Measurements from ENCODE around the gene CDK10. TPM values are rescaled to one million over a fixed set of nuclear protein-coding genes. Genes with fewer than 3 reads are reported as not detected.

CDK10 gene
- total RNA-seq, 1 donor, result 12.7 TPM

DNA sequence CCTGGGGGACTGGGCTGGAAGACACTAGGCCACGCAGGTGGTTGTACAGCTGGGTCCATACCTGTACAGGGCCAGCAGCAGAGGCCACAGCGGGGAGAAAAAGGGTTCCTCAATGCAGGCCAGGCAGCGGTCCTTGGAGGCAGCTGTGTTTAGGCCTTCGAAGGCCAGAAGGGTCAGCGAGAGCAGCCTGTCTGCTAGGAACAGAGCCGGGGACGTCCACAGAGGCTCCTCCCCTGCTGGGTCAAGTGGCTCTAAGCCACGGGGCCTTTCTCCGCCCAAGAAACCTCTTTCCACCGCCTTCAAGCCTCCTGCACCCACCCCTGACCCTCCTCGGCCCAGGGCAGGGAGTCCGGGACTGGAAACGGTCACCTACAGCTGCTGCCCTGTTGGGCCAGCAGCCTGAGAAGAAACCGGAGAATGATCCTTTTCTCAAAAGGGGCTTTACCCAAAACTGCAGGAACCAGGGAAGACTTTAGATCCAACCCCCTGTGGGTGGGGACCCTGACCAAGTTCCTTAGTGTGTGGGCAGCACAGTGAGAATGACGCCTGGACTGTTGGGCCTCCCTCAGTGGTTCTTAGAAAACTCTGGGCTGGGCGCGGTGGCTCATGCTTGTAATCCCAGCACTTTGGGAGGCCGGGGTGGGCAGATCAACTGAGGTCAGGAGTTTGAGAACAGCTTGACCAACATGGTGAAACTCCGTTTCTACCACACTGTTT, 23.4 kb downstream of the CDK10 start:
- Histone ChIP-seq H3K4me1 (ENCODE audit: insufficient read depth, low read length) (peaks cover 23% of the 10 kb centered on the region), H3K4me3 (ENCODE audit: low read length) (no peak overlapping the region), H3K27me3 (ENCODE audit: insufficient read depth, low read length) (no peaks in the 10 kb centered on the region), H3K9me3 (ENCODE audit: low read depth, low read length) (no peaks in the 10 kb centered on the region)

DNA sequence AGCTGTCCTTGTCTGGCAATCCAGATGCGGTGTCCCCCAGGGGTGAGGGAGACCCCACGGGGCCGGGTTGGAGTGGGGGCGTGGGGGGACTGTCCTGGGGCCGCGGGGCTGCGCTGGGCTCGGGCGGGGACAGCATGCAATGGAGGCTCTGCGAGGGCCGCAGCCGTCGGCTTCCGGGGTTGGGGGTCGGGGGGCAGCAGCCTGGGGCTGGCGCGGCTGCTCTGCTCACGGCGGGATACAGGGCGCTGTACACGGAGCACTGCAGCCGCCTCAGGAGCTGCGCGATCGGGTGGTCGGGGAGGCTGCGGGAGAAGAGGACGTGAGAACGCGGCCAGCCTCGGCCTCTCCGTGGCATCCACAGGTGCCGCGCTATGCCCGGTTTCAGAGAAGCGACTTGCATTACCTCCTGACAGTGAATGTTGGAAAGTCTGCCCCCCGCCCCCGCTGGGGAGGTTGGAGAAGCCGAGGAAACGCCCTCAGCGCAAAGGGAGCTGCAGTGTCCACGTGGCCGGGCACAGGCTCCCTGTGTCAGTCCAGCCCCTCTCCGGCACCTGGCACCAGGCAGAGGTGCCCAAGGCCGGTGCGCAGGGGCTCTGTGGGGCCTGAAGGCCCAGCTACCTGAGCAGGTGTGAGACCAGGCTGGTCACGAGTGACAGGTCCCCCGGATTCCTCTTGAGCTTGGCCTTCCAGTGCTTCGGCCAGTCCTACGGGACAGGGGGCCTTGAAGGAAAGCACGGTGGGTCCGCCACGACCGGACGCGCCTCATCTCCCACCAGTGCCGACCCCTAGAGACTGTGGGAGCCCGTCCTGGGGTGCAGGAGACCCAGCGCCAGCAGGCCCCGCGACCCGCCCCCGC, 24.4 kb downstream of the CDK10 start:
- no peaks in the 10 kb centered on the region for H3K9me3 ChIP-seq (ENCODE audit: low read depth, low read length)
- no peaks in the 10 kb centered on the region for H3K27me3 ChIP-seq (ENCODE audit: insufficient read depth, low read length)
- H3K4me3 ChIP-seq (ENCODE audit: low read length), result no peak overlapping the region
- peaks cover 20% of the 10 kb centered on the region for H3K4me1 ChIP-seq (ENCODE audit: insufficient read depth, low read length)

DNA sequence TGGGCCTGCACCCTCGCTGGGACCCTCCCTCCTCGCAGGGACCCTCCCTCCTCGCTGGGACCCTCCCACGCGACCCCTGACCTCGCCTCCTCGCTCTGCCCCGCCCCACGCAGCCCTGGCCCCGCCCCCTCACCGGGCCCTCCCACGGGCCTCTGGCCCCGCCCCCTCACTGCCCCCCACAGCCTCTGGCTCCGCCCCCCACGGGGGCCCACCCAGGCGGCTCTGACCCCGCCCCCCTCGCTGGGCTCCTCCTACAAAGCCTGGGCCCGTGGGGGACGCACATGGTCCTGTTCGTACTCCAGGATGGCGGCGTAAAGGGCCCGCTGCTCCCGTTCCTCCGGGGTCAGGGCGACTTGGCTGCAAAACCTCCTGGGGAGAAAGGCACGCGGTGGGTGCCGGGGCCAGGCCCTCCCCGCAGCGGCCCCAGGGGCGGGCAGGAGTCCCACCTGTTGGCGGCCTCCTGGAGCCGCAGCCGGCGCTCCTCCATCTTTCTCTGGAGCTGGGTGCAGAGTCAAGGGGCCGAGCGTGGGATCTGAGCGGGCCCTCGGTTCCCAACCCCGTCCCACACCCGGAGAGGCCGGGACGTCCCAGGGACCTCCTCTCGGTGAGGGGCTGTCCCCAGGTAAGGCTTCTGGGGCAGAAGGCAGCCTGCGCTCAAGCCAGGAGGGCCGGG, 25.2 kb downstream of the CDK10 start:
- no peaks in the 10 kb centered on the region for H3K27me3 ChIP-seq (ENCODE audit: insufficient read depth, low read length)
- no peaks in the 10 kb centered on the region for H3K9me3 ChIP-seq (ENCODE audit: low read depth, low read length)
- H3K4me3 ChIP-seq (ENCODE audit: low read length), result peak overlapping the region; percentile 24
- H3K4me1 ChIP-seq (ENCODE audit: insufficient read depth, low read length), result peaks cover 13% of the 10 kb centered on the region

DNA sequence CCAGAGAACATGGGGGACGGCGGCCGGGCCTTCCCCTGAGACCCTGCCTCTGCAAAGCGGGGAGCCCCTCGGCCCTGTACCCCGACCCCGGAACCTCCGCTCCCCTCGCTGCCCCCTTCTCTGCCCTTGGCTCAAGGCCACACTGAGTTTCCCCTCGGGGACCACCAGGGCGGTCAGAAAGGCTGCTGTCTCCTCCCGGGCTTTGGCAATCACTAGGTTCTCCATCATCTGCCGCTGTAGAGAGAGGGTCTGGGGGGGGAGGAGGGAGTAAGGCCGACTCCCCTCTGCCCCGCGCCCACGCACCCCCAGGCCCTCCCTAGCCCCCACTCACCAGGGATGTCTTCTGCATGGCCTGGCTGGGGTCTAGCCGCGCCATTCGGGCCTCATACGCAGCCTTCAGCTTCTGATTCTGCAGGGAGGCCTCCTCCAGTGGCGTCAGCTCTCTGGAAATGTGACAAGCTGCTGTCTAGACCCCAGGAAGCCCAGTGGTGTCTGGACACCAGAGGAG, 25.8 kb downstream of the CDK10 start:
- Histone ChIP-seq H3K4me1 (ENCODE audit: insufficient read depth, low read length) (peaks cover 13% of the 10 kb centered on the region), H3K27me3 (ENCODE audit: insufficient read depth, low read length) (no peaks in the 10 kb centered on the region), H3K9me3 (ENCODE audit: low read depth, low read length) (no peaks in the 10 kb centered on the region), H3K4me3 (ENCODE audit: low read length) (peak overlapping the region; percentile 24)

DNA sequence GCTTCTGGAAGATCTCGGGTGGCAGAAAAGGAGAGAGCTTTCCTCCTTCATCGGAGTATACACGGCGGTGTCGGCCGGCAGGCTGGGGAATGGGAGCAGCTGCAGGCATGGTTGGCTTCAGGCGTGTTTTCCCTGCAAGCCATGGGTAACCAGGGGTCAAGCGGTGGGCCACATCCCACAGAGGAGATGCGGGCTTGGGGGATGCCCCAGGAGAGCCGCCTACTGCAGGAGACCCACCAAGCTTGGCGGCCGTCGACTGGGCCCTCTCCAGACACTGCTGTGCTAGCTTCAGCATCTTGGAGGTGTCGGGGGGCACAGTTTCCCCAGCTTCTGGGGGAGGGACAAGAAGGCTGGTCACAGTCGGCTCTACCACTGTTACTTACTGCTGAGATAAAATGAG, 30.0 kb downstream of the CDK10 start:
- peaks cover 43% of the 10 kb centered on the region for H3K4me1 ChIP-seq (ENCODE audit: insufficient read depth, low read length)
- H3K9me3 ChIP-seq (ENCODE audit: low read depth, low read length), result no peaks in the 10 kb centered on the region
- H3K4me3 ChIP-seq (ENCODE audit: low read length), result no peak overlapping the region
- H3K27me3 ChIP-seq (ENCODE audit: insufficient read depth, low read length), result no peaks in the 10 kb centered on the region

DNA sequence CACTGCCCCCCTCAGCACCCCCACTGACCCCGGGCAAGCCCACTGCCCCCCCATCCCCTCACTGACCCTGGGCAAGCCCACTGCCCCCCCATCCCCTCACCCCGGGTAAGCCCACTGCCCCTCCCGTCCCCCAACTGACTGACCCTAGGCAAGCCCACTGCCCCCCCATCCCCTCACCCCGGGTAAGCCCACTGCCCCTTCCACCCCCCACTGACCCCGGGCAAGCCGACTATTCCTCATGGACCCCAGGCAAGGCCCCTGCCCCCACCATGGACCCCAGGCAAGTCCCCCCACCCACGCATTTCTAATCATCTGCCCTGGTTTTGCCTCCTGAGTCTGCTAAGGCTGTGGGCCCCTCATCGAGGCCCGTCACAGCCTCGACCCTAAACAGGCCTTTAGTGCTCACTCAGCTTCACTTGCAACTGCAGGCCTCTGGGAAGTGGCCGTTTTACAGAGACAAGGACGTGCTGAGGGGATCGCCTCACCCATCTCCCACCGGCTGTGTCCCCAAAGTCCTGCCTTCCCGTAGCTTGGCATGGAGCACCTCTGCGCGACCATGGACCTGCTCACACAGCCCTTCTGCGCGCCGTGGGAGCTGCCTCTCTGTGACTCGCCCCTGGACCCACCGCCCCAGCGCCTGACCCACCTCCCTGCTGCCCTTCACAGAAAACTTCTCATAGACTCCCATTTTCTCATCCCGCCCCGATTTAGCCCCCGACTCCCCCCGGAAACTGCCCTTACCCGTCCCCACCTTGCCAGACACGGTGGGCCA, 30.6 kb downstream of the CDK10 start:
- peaks cover 39% of the 10 kb centered on the region for H3K4me1 ChIP-seq (ENCODE audit: insufficient read depth, low read length)
- H3K9me3 ChIP-seq (ENCODE audit: low read depth, low read length), result no peaks in the 10 kb centered on the region
- no peak overlapping the region for H3K4me3 ChIP-seq (ENCODE audit: low read length)
- H3K27me3 ChIP-seq (ENCODE audit: insufficient read depth, low read length), result no peaks in the 10 kb centered on the region

DNA sequence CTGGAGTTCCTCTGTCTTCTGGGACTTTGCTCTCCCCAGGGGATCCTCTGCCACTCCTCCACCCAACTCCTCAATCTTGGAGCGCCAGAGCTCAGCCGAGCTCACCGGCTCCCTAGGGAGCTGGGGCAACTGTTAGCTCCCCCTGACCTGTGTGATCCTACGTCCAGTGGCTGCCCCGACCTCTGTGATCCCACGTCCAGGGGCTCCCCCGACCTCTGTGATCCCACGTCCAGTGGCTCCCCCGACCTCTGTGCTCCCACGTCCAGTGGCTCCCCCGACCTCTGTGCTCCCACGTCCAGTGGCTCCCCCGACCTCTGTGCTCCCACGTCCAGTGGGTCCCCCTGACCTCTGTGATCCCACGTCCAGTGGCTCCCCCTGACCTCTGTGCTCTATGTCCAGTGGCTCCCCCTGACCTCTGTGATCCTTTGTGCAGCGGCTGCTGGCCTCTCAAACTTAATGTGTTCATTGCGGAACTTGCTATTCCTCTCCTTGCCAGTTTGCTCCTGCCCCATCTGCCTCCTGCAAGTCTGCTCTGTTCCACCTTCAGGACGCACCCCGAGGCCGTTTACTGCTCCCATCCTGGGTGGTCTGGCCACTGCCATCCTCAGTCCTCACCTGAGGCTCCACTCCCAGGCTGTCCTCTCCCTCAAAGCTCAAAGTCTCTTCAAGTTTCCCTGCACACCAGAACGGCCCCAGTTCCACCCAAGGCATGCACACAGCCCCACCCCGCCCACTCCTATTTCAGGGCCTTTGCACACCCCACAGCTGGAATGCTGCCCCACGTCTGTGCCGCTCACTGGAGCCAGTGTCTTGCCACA, 31.4 kb downstream of the CDK10 start:
- Histone ChIP-seq H3K27me3 (ENCODE audit: insufficient read depth, low read length) (no peaks in the 10 kb centered on the region), H3K9me3 (ENCODE audit: low read depth, low read length) (no peaks in the 10 kb centered on the region), H3K4me1 (ENCODE audit: insufficient read depth, low read length) (peaks cover 36% of the 10 kb centered on the region), H3K4me3 (ENCODE audit: low read length) (no peak overlapping the region)

DNA sequence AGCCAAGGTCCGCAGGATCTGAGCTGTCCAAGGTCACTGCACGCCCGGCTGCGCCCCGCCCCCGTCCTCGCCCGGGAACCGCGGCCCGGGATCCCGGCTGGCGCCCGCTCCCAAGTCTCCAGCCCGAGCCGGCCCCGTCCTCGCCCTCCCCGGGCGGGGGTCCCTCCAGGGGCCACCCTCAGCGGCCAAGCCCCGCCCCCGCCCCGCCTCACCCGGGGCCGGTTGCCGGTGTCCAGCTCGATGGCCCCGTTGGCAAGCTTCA, 34.0 kb downstream of the CDK10 start:
- Histone ChIP-seq H3K9me3 (ENCODE audit: low read depth, low read length) (no peaks in the 10 kb centered on the region), H3K4me1 (ENCODE audit: insufficient read depth, low read length) (peaks cover 61% of the 10 kb centered on the region), H3K27me3 (ENCODE audit: insufficient read depth, low read length) (no peaks in the 10 kb centered on the region), H3K4me3 (ENCODE audit: low read length) (peak overlapping the region; percentile 73)

DNA sequence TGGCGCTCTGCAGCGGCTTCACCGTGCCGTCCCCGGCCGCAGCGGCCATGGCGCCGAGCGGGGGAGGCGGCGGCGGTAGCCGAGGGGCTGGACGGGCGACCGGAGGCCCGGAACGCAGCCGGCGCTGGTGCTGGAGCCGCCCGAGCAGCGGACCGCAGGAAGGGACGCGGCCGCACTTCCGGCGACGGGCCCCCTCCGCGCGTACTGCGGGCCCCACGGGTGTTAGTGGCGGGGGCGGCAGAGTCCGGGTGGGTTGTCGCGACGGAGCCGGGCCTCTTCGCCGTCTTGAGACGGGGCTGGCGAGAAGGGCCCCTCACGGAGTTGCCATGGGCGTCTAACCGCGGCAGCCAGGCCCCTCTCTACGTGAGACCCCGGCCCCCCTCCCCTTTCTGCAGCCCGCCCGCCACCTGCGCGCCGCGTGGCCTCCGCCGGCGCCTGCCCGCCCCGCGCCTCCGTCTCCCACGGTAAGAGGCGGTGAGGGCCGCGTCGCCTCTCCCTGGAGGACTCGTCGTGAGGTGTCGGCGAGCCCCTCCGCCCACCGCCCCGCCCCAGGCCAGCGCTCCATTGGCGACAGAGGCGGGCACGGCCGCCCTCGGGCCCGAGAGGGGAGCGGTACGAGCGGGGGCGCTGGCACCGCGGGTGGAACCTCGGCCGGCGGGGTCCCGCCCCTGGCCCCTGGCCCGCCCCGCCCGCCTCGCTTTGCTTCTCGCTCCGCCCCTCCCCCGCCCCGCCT, 34.5 kb downstream of the CDK10 start, which contains the start of the genes VPS9D1 and ZNF276:
TSS of gene VPS9D1 (minus strand) at position 86 of the 733 bp plus-strand sequence. CDS start at position 49, 37 bp downstream.
TSS of gene ZNF276 (plus strand) at position 725 of the 733 bp plus-strand sequence. CDS start 104 bp downstream, outside the sequence.
- H3K9me3 ChIP-seq (ENCODE audit: low read depth, low read length), result no peaks in the 10 kb centered on the region
- peak within 1 kb of the TSS; percentile 73 for H3K4me3 ChIP-seq (ENCODE audit: low read length)
- H3K4me1 ChIP-seq (ENCODE audit: insufficient read depth, low read length), result peaks cover 66% of the 10 kb centered on the region
- H3K27me3 ChIP-seq (ENCODE audit: insufficient read depth, low read length), result no peaks in the 10 kb centered on the region

DNA sequence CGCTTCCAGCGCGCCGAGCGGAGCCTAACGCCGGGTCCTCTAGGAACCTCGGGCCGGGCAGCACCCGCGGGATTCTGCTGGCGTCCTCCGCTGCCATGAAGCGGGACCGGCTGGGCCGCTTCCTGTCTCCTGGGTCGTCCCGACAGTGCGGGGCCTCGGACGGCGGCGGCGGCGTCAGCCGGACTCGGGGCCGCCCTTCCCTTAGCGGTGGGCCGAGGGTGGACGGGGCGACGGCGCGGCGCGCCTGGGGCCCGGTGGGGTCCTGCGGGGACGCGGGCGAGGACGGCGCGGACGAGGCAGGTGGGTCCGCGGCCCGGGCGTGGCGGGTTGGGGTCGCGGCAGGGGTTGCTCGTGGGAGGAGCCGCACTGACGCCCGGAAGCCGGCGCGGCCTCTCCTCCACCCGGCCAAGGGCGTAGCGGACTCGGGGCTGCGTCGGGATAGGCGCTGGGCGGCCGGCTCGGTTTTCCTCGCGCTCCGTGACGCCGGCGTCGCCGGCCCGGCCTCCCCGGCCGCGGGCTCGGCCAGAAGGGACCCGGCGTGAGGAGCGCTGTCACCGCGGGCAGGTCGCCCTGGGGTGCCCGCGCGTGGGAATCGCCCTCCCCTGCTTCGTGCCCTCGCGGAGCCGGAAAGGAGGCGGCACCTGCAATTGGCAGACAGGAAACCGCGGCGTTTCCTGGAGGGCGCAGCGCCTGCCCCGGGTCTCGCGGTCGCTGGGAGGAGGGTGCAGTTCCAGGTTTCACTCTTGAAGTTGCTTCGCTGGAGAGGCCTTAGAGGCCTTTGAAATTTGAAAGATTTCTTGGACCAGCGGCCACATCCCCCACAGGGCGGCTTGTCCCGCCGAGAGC, 35.3 kb downstream of the CDK10 start:
- H3K4me3 ChIP-seq (ENCODE audit: low read length), result peak overlapping the region; percentile 73
- no peaks in the 10 kb centered on the region for H3K9me3 ChIP-seq (ENCODE audit: low read depth, low read length)
- peaks cover 74% of the 10 kb centered on the region for H3K4me1 ChIP-seq (ENCODE audit: insufficient read depth, low read length)
- no peaks in the 10 kb centered on the region for H3K27me3 ChIP-seq (ENCODE audit: insufficient read depth, low read length)

DNA sequence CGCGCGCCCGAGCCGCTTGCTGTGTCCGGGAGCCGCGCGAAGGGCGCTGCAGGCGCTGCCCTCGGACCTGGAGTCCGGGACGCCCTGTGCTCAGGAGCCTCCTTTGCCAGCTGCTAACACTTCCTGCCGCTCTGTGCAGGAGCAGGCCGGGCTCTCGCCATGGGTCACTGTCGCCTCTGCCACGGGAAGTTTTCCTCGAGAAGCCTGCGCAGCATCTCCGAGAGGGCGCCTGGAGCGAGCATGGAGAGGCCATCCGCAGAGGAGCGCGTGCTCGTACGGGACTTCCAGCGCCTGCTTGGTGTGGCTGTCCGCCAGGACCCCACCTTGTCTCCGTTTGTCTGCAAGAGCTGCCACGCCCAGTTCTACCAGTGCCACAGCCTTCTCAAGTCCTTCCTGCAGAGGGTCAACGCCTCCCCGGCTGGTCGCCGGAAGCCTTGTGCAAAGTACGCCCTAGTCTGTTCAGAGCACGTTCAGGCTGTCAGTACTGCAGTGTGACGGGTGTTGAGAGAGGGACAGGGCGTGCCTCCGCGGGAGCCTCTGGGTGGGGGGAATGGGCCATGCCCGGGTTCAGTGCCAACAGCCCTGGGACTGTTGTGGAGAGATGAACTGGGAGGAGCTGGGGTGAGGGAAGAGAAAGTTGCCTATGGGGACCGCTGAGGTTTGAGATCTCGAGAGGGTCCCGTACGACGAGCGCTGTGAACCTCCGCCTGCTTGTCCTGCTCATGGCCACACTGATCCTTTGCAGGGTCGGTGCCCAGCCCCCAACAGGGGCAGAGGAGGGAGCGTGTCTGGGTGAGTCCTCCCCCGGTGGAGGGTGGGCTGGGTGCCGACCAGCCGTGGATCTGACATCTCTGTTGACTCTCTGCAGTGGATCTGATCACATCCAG, 36.1 kb downstream of the CDK10 start:
- H3K9me3 ChIP-seq (ENCODE audit: low read depth, low read length), result no peaks in the 10 kb centered on the region
- no peaks in the 10 kb centered on the region for H3K27me3 ChIP-seq (ENCODE audit: insufficient read depth, low read length)
- H3K4me3 ChIP-seq (ENCODE audit: low read length), result peak overlapping the region; percentile 73
- peaks cover 82% of the 10 kb centered on the region for H3K4me1 ChIP-seq (ENCODE audit: insufficient read depth, low read length)
